GM12801 (cell line): ENCODE data around the gene NCOA7.

Source experiments
- CTCF ChIP-seq: IDR thresholded peaks from one replicate; pipeline ENCODE4 v1.5.1; 2011; ENCODE audit warnings: control low read depth; ENCODE audit not compliant: insufficient read length; ENCODE audit errors: extremely low read depth

Gene NCOA7

GRCh38 chr6:125814481-125814880, 23.7 kb downstream of the NCOA7 start:
- no peak for TF ChIP-seq CTCF

- TF ChIP-seq CTCF = no peak
Measured at GRCh38 chr6:125815080-125815910, 24.5 kb downstream of the NCOA7 start.

- no peak for TF ChIP-seq CTCF
Measured at GRCh38 chr6:125816828-125817280, 26.1 kb downstream of the NCOA7 start.

- no peak for TF ChIP-seq CTCF
Measured at GRCh38 chr6:125818225-125818657, 27.5 kb downstream of the NCOA7 start.

- TF ChIP-seq CTCF = no peak
Measured at GRCh38 chr6:125818772-125819260, 28.1 kb downstream of the NCOA7 start.

- TF ChIP-seq CTCF = no peak
Measured at GRCh38 chr6:125819535-125820326, 29.0 kb downstream of the NCOA7 start.

- no peak for TF ChIP-seq CTCF
Measured at GRCh38 chr6:125821825-125822281, 31.1 kb downstream of the NCOA7 start.
